Caco-2 (cell line): Measurements from ENCODE around the gene GLRA2. TPM values are rescaled to one million over a fixed set of nuclear protein-coding genes. Genes with fewer than 3 reads are reported as not detected.

Experiments used
- BruUV-seq: library from RNA; stranded (reverse); fragments of 400-500 nt; replicated peaks from 2 replicates; lab custom pipeline; 2021; lab: Mats Ljungman, UMichigan
- CTCF ChIA-PET: fragments of 300-600 bp; sonication (Branson Sonifier 250); formaldehyde crosslinking; loops from one replicate; lab custom pipeline; 2022; ENCODE audit warnings: antibody characterized with exemption; lab: Charles Lee
- POLR2A ChIA-PET: fragments of 300-600 bp; sonication (Branson Sonifier 250); formaldehyde crosslinking; loops from one replicate; lab custom pipeline; 2022; ENCODE audit warnings: antibody characterized with exemption; lab: Charles Lee
- DNase-seq, 2 experiments: peaks; one replicate each; pipeline versions ENCODE4 v3.0.0 to v3.0.0-alpha.2; 2020 to 2022
- H3K27me3 ChIP-seq: replicated peaks from 2 replicates; pipeline ENCODE4 v1.6.0; 2011; ENCODE audit warnings: low read length; ENCODE audit not compliant: control insufficient read depth, insufficient read depth
- H3K36me3 ChIP-seq: 2 replicates; pipeline ENCODE4 v1.5.1; 2011; ENCODE audit warnings: low read length; ENCODE audit not compliant: control insufficient read depth, insufficient read depth
- H3K4me1 ChIP-seq: fragments of 250-450 bp; sonication (Bioruptor Pico); 2 replicates; pipeline ENCODE4 v1.5.1; 2020; ENCODE audit warnings: mild to moderate bottlenecking
- H3K4me3 ChIP-seq: 2 replicates; pipeline ENCODE4 v1.5.1; 2011; ENCODE audit warnings: low read depth, mild to moderate bottlenecking, control low read depth, low read length
- H3K9me3 ChIP-seq: fragments of 250-450 bp; sonication (Bioruptor Pico); 2 replicates; pipeline ENCODE4 v1.5.1; 2020; ENCODE audit warnings: mild to moderate bottlenecking, moderate library complexity
- H3K27ac Mint-ChIP-seq: one replicate; pipeline ENCODE4 v1.8.0; 2022; ENCODE audit warnings: mixed read lengths; ENCODE audit not compliant: unreplicated experiment
- H3K27me3 Mint-ChIP-seq: one replicate; pipeline ENCODE4 v1.8.0; 2022; ENCODE audit warnings: mixed read lengths; ENCODE audit not compliant: insufficient read depth, unreplicated experiment
- H3K36me3 Mint-ChIP-seq: one replicate; pipeline ENCODE4 v1.8.0; 2022; ENCODE audit warnings: mild to moderate bottlenecking, mixed read lengths; ENCODE audit not compliant: insufficient read depth, unreplicated experiment
- H3K4me1 Mint-ChIP-seq: one replicate; pipeline ENCODE4 v1.8.0; 2022; ENCODE audit warnings: low read depth, mixed read lengths; ENCODE audit not compliant: unreplicated experiment
- H3K4me3 Mint-ChIP-seq: one replicate; pipeline ENCODE4 v1.8.0; 2022; ENCODE audit warnings: mild to moderate bottlenecking, moderate library complexity, mixed read lengths; ENCODE audit not compliant: unreplicated experiment
- H3K9me3 Mint-ChIP-seq: one replicate; pipeline ENCODE4 v1.8.0; 2022; ENCODE audit warnings: mixed read lengths; ENCODE audit not compliant: unreplicated experiment
- intact Hi-C: fragments of 100-400 bp; cut with micrococcal nuclease; formaldehyde crosslinking; loops from one replicate; pipeline ENCODE4 v1.10.0; 2022; ENCODE audit not compliant: unreplicated experiment
- total RNA-seq: library from RNA; stranded (reverse); gene quantifications from 2 replicates; pipeline ENCODE4 v1.2.3, GENCODE V29; 2022
- TF ChIP-seq, protein P1 (sequence below), 2 experiments: fragments of 200-600 bp in 1 of 2; IDR thresholded peaks; 1 replicate in 1 of 2; 2 replicates in 1 of 2; pipeline versions ENCODE4 v1.5.1 to v1.8.0; 2011 to 2022; ENCODE audit warnings: antibody characterized with exemption in 1 of 2, control low read depth in 1 of 2, inconsistent platforms in 1 of 2, low read depth in 1 of 2, low read length in 1 of 2, mild to moderate bottlenecking in 1 of 2, moderate library complexity in 1 of 2; ENCODE audit not compliant: insufficient read depth in 1 of 2, severe bottlenecking in 1 of 2, unreplicated experiment in 1 of 2

GLRA2 gene
- total RNA-seq, 1 experiment from 2014 or later = not detected

GRCh38 chrX:14694611-14695010, 165.3 kb downstream of the GLRA2 start:
- no TSS peak for BruUV-seq
- Mint-ChIP-seq H3K36me3 (no peaks in the 10 kb centered on the region), H3K4me3 (no peak overlapping the region), H3K4me1 (no peaks in the 10 kb centered on the region), H3K27me3 (no peaks in the 10 kb centered on the region), H3K9me3 (peaks cover 10% of the 10 kb centered on the region), H3K27ac (no peak overlapping the region)
- Histone ChIP-seq H3K36me3 (no peaks in the 10 kb centered on the region), H3K4me1 (0 out of 2 replicates have a peak, but pooled peaks cover 4% of the 10 kb centered on the region), H3K4me3 (no peak overlapping the region), H3K9me3 (no peaks in the 10 kb centered on the region), H3K27me3 (no peaks in the 10 kb centered on the region)
- TF ChIP-seq, protein P1, sequence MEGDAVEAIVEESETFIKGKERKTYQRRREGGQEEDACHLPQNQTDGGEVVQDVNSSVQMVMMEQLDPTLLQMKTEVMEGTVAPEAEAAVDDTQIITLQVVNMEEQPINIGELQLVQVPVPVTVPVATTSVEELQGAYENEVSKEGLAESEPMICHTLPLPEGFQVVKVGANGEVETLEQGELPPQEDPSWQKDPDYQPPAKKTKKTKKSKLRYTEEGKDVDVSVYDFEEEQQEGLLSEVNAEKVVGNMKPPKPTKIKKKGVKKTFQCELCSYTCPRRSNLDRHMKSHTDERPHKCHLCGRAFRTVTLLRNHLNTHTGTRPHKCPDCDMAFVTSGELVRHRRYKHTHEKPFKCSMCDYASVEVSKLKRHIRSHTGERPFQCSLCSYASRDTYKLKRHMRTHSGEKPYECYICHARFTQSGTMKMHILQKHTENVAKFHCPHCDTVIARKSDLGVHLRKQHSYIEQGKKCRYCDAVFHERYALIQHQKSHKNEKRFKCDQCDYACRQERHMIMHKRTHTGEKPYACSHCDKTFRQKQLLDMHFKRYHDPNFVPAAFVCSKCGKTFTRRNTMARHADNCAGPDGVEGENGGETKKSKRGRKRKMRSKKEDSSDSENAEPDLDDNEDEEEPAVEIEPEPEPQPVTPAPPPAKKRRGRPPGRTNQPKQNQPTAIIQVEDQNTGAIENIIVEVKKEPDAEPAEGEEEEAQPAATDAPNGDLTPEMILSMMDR (IDR thresholded peaks at IDR 0.05; ENCODE audit: insufficient read depth in 1 of 2, low read depth in 1 of 2, low read length in 1 of 2, severe bottlenecking in 1 of 2, unreplicated experiment in 1 of 2) = no peak
- CTCF ChIA-PET = no interaction called here
- intact Hi-C loops = loop anchor here (10.0 kb wide), 1 partner anchor 80 kb away; no protein-coding TSS in a partner anchor
- POLR2A ChIA-PET = no interaction called here
- no peak for DNase-seq

DNA sequence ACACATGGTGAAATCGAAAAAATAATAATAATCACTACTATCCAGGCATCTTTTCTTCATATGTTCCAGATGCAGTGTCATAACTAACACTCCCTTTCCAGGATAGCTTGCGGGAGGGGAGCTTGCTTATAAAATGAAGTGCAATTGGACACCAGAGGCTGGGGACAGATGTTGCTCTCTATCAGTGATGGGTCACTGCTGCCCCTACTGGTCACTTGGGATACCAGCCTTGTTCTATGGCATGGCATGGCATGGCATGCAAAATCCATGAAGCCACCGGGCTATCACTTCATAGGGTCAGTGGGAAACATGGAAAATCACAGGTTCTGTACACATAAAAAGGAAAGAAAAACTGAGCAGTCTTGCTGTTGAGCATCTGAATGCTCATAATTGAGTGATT, 168.1 kb downstream of the GLRA2 start:
- H3K4me3 ChIP-seq = no peak overlapping the region
- 0 out of 2 replicates have a peak, but pooled peaks cover 4% of the 10 kb centered on the region for H3K4me1 ChIP-seq
- H3K27me3 ChIP-seq = no peaks in the 10 kb centered on the region
- H3K36me3 ChIP-seq = no peaks in the 10 kb centered on the region
- Mint-ChIP-seq H3K4me1 (no peaks in the 10 kb centered on the region), H3K4me3 (no peak overlapping the region), H3K36me3 (no peaks in the 10 kb centered on the region), H3K27ac (no peak overlapping the region), H3K27me3 (no peaks in the 10 kb centered on the region), H3K9me3 (peaks cover 10% of the 10 kb centered on the region)
- no TSS peak for BruUV-seq
- ChIA-PET POLR2A (no interaction called here), CTCF (no interaction called here)
- intact Hi-C loops = loop anchor here (10.0 kb wide), 1 partner anchor 83 kb away; no protein-coding TSS in a partner anchor
- DNase-seq = peak; percentile 46 to 51
- H3K9me3 ChIP-seq = no peaks in the 10 kb centered on the region
- TF ChIP-seq, protein P1 (IDR thresholded peaks at IDR 0.05; ENCODE audit: insufficient read depth in 1 of 2, low read depth in 1 of 2, low read length in 1 of 2, severe bottlenecking in 1 of 2, unreplicated experiment in 1 of 2) = peak; percentile 26 to 44

- POLR2A ChIA-PET = interaction anchor here (0.7 kb wide), 1 partner anchor 949 kb away, joined by 6 read pairs; no protein-coding TSS in a partner anchor
- peak; percentile 33 to 57 for DNase-seq
- CTCF ChIA-PET = no interaction called here
- H3K36me3 Mint-ChIP-seq = no peaks in the 10 kb centered on the region
- Histone ChIP-seq H3K27me3 (no peaks in the 10 kb centered on the region), H3K36me3 (no peaks in the 10 kb centered on the region), H3K9me3 (no peaks in the 10 kb centered on the region), H3K4me3 (no peak overlapping the region), H3K4me1 (0 out of 2 replicates have a peak, but pooled peaks cover 4% of the 10 kb centered on the region)
- TF ChIP-seq, protein P1 (IDR thresholded peaks at IDR 0.05; ENCODE audit: insufficient read depth in 1 of 2, low read depth in 1 of 2, low read length in 1 of 2, severe bottlenecking in 1 of 2, unreplicated experiment in 1 of 2) = no peak
- peaks cover 10% of the 10 kb centered on the region for H3K9me3 Mint-ChIP-seq
- H3K4me3 Mint-ChIP-seq = no peak overlapping the region
- H3K4me1 Mint-ChIP-seq = no peaks in the 10 kb centered on the region
- intact Hi-C loops = loop anchor here (10.0 kb wide), 1 partner anchor 84 kb away; no protein-coding TSS in a partner anchor
- no peaks in the 10 kb centered on the region for H3K27me3 Mint-ChIP-seq
- BruUV-seq = no TSS peak
- H3K27ac Mint-ChIP-seq = no peak overlapping the region
Observed at GRCh38 chrX:14698790-14699189, 169.5 kb downstream of the GLRA2 start.
